CD4-positive, alpha-beta memory T cell (primary cell): ENCODE data around the gene OR6K6. TPM values are rescaled to one million over a fixed set of nuclear protein-coding genes. Genes with fewer than 3 reads are reported as not detected.

Experiments used
- CTCF ChIA-PET: fragments of 350-600 bp; sonication (Branson Sonifier 250); formaldehyde crosslinking; loops from one replicate; lab custom pipeline; 2021; ENCODE audit warnings: inconsistent platforms; ENCODE audit not compliant: partially characterized antibody; lab: Charles Lee
- POLR2A ChIA-PET: fragments of 350-600 bp; sonication (Branson Sonifier 250); formaldehyde crosslinking; loops from one replicate; lab custom pipeline; 2021; ENCODE audit not compliant: partially characterized antibody; lab: Charles Lee
- DNase-seq, 5 donors: peaks; one replicate each; pipeline versions ENCODE4 v3.0.0 to v3.0.0-alpha.2; 2020 to 2022; ENCODE audit warnings: mixed read lengths in 1 of 5
- H3K27ac ChIP-seq: one replicate; pipeline ENCODE4 v1.7.0; 2013; ENCODE audit warnings: low read depth, low read length
- H3K27me3 ChIP-seq: 2 replicates; pipeline ENCODE4 v1.7.0; 2013; ENCODE audit warnings: mild to moderate bottlenecking, low read length, moderate library complexity; ENCODE audit not compliant: insufficient read depth
- H3K36me3 ChIP-seq: 2 replicates; pipeline ENCODE4 v1.7.0; 2013; ENCODE audit warnings: mild to moderate bottlenecking, low read length, moderate library complexity; ENCODE audit not compliant: insufficient read depth
- H3K4me1 ChIP-seq: 2 replicates; pipeline ENCODE4 v1.7.0; 2013; ENCODE audit warnings: mild to moderate bottlenecking, low read length, moderate library complexity; ENCODE audit not compliant: insufficient read depth
- H3K4me3 ChIP-seq, 2 donors: one replicate each; pipeline ENCODE4 v1.7.0; 2013; ENCODE audit warnings: low read length in 2 of 2, mild to moderate bottlenecking in 1 of 2
- H3K9me3 ChIP-seq, 2 donors: one replicate each; pipeline ENCODE4 v1.7.0; 2013; ENCODE audit warnings: low read length in 2 of 2, control low read depth in 1 of 2; ENCODE audit not compliant: control insufficient read depth in 1 of 2
- H3K27ac Mint-ChIP-seq, 7 donors: one replicate each; pipeline ENCODE4 v1.8.0; 2020 to 2021; ENCODE audit warnings: mixed read lengths in 7 of 7, mild to moderate bottlenecking in 6 of 7, inconsistent platforms in 3 of 7, moderate library complexity in 3 of 7
- H3K27me3 Mint-ChIP-seq, 2 donors: one replicate each; pipeline ENCODE4 v1.8.0; 2020 to 2021; ENCODE audit warnings: mixed read lengths in 2 of 2
- H3K36me3 Mint-ChIP-seq, 2 donors: one replicate each; pipeline ENCODE4 v1.8.0; 2020 to 2021; ENCODE audit warnings: mixed read lengths in 2 of 2, inconsistent platforms in 1 of 2, mild to moderate bottlenecking in 1 of 2
- H3K4me1 Mint-ChIP-seq, 4 donors: one replicate each; pipeline ENCODE4 v1.8.0; 2020 to 2021; ENCODE audit warnings: mixed read lengths in 4 of 4, mild to moderate bottlenecking in 1 of 4
- H3K4me3 Mint-ChIP-seq, 8 donors: one replicate each; pipeline ENCODE4 v1.8.0; 2020 to 2021; ENCODE audit warnings: mixed read lengths in 8 of 8, mild to moderate bottlenecking in 7 of 8, moderate library complexity in 6 of 8, inconsistent platforms in 3 of 8
- H3K9me3 Mint-ChIP-seq, 8 donors: one replicate each; pipeline ENCODE4 v1.8.0; 2020 to 2021; ENCODE audit warnings: mixed read lengths in 8 of 8, mild to moderate bottlenecking in 5 of 8, inconsistent platforms in 3 of 8, moderate library complexity in 1 of 8
- intact Hi-C: fragments of 100-400 bp; cut with micrococcal nuclease; formaldehyde crosslinking; loops from one replicate; pipeline ENCODE4 v1.15.1; 2023
- polyA plus RNA-seq, 2 donors: library from polyadenylated mRNA; unstranded; fragments of 300-500 nt; fragmentation: Illumina TruSeq; gene quantifications; one replicate each; pipeline ENCODE4 v1.2.3, GENCODE V29; 2021
- total RNA-seq, 2 experiments: library from RNA; stranded (reverse); gene quantifications; one replicate each; pipeline ENCODE4 v1.2.3, GENCODE V29; 2021

The OR6K6 gene
- total and polyA plus RNA-seq, 4 experiments from 2014 or later = not detected

DNA sequence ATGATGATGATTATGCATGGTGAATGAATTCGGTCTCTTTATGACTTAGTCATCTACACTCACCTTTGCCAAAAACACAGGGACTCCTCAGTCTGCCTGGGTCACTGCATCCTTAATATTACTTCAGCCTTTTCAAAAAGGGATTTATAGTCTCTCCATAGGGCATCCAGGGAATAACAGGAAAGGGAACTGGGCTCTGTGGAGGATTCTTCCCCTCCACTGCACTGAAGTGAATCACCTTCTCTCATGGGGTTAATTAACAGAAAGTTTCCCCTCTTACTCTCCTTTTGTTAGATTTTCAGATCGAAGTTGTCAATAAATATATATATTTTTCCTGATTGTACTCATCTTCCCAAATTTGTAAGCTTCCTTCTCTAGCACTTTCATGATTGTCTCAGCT is 33.9 kb upstream of the OR6K6 start, which contains the start of gene OR6K3:
OR6K3 (minus strand) TSS at position 101 of the 400 bp plus-strand sequence. CDS start 2,605 bp downstream, outside the sequence.
- Histone ChIP-seq H3K4me3 (no peak within 1 kb of the TSS), H3K4me1 (no peaks in the 10 kb centered on the region), H3K27ac (no peak within 1 kb of the TSS), H3K27me3 (no peaks in the 10 kb centered on the region), H3K36me3 (no peaks in the 10 kb centered on the region), H3K9me3 (no peaks in the 10 kb centered on the region)
- no peaks in the 10 kb centered on the region for H3K9me3 Mint-ChIP-seq
- peaks cover 13 to 21% of the 10 kb centered on the region in 2 donors for H3K27me3 Mint-ChIP-seq
- DNase-seq = no peak
- ChIA-PET CTCF (no interaction called here), POLR2A (interaction anchor here (0.6 kb wide), 1 partner anchor 1062 kb away, joined by 3 read pairs; no protein-coding TSS in a partner anchor)
- intact Hi-C loops = no loop called here
- H3K4me3 Mint-ChIP-seq = no peak within 1 kb of the TSS
- no peak within 1 kb of the TSS for H3K27ac Mint-ChIP-seq
- no peaks in the 10 kb centered on the region for H3K4me1 Mint-ChIP-seq
- H3K36me3 Mint-ChIP-seq = no peaks in the 10 kb centered on the region

DNA sequence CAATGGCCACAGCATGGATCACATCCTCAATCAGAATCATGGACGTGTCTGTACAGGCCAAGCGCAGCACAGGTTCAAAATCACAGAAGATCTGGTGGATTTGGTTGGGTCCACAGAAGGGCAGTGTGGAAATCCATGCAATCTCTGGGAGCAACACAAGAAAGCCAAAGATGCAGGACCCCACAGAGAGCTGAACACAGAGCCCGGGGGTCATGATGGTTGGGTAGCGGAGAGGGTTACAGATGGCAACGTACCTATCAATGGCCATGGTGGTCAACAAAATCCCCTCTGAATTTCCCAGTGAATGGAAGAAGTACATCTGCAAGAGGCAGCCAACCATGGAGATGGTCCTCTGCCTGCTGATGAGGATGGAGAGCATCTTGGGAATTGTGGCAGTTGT is 30.1 kb upstream of the OR6K6 start:
- Histone ChIP-seq H3K27ac (no peak overlapping the region), H3K27me3 (no peaks in the 10 kb centered on the region), H3K9me3 (no peaks in the 10 kb centered on the region), H3K4me1 (no peaks in the 10 kb centered on the region), H3K36me3 (no peaks in the 10 kb centered on the region), H3K4me3 (no peak overlapping the region)
- no peaks in the 10 kb centered on the region for H3K9me3 Mint-ChIP-seq
- no peaks in the 10 kb centered on the region for H3K36me3 Mint-ChIP-seq
- no peak overlapping the region for H3K27ac Mint-ChIP-seq
- no peak overlapping the region for H3K4me3 Mint-ChIP-seq
- CTCF ChIA-PET = no interaction called here
- peaks cover 17 to 18% of the 10 kb centered on the region in 2 donors for H3K27me3 Mint-ChIP-seq
- POLR2A ChIA-PET = no interaction called here
- intact Hi-C loops = no loop called here
- DNase-seq = no peak
- H3K4me1 Mint-ChIP-seq = no peaks in the 10 kb centered on the region

DNA sequence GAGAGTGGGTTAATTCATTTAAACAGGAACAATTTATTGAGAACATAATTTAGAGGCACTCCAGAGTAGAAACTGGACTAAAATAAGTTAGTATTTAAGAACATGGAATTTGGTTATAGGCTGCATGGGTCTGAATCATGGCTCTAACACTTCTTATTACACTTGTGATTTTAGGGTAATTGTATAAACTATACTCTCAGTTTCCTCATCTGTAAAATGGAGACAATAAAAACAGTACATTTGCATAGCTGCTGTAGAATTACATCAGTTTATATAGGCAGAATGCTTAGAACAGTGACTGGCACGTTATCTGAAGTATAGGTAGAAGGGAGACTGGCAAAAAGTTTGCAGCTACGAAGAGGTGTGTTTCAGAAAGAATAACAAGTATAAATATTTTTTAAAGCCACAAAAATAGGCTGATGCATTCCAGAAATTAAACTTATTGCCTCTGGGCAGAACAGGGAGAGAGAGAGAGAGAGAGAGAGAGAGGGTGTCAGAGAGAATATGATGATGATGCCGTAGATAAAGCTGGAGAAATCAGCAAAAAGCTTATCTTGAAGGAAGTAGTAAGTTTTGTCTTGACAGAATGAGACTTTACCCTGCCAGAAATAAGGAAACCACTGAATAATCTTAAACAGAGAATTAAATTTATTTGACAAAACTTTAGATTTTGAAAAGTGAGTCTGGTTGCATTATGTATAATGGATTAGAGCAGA is 25.9 kb upstream of the OR6K6 start:
- ChIA-PET CTCF (no interaction called here), POLR2A (no interaction called here)
- no peak overlapping the region for H3K4me3 Mint-ChIP-seq
- Histone ChIP-seq H3K27me3 (peaks cover 2% of the 10 kb centered on the region), H3K4me3 (no peak overlapping the region), H3K36me3 (no peaks in the 10 kb centered on the region), H3K9me3 (no peaks in the 10 kb centered on the region), H3K4me1 (no peaks in the 10 kb centered on the region), H3K27ac (no peak overlapping the region)
- intact Hi-C loops = no loop called here
- peaks cover 8 to 14% of the 10 kb centered on the region in 2 donors for H3K27me3 Mint-ChIP-seq
- peak overlapping the region in 1 of 7 donors; percentile 39 for H3K27ac Mint-ChIP-seq
- H3K36me3 Mint-ChIP-seq = no peaks in the 10 kb centered on the region
- H3K9me3 Mint-ChIP-seq = no peaks in the 10 kb centered on the region
- peaks cover 0 to 4% (median under 1%) of the 10 kb centered on the region in 4 donors for H3K4me1 Mint-ChIP-seq
- DNase-seq = no peak

DNA sequence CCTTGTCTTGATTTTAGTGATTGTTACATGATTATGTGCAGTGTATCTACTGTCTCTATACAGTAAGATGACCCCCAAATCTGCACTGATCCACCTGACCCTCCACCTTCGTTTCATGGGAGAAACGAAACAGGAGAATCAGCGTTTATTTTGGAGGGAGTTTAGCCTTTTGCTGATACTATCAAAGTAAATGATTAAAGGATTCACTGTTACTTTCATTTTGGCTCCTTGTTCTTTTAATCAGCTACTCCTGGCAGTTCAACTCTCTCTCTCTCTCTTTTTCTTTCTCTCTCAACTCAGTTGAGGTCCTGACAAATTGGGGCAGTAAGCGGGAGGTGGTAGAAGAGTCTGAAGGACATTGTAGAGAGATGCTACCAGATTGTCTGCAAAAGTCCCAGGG is 24.1 kb upstream of the OR6K6 start:
- H3K4me3 Mint-ChIP-seq = no peak overlapping the region

DNA sequence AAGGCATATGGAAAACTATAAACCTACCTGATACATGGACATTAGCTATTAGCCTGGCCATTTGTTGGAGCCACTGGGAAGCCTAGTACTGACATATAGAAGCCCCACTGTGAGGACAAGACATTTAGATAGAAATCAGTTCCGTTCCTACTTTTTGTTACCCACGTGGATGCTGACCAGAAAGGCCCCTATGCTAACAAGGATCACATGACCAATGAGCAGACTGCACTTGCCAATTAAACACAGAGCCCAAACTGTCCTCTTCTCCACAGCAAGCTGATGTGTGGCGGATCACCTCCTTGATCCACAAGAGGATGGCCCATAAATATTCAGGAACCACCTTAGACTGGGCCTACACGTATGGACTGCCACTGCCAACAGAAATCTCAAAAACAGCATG is 22.8 kb upstream of the OR6K6 start:
- no peak for DNase-seq
- H3K9me3 ChIP-seq = no peaks in the 10 kb centered on the region
- Mint-ChIP-seq H3K4me1 (peaks cover 0 to 4% (median under 1%) of the 10 kb centered on the region in 4 donors), H3K27me3 (peaks cover 3 to 4% of the 10 kb centered on the region in 2 donors), H3K36me3 (no peaks in the 10 kb centered on the region), H3K27ac (peak overlapping the region in 1 of 7 donors; percentile 8), H3K4me3 (no peak overlapping the region), H3K9me3 (no peaks in the 10 kb centered on the region)
- no peaks in the 10 kb centered on the region for H3K4me1 ChIP-seq
- no peaks in the 10 kb centered on the region for H3K36me3 ChIP-seq
- no peak overlapping the region for H3K4me3 ChIP-seq
- CTCF ChIA-PET = no interaction called here
- peaks cover 3% of the 10 kb centered on the region for H3K27me3 ChIP-seq
- POLR2A ChIA-PET = no interaction called here
- intact Hi-C loops = no loop called here
- H3K27ac ChIP-seq = no peak overlapping the region

More for the DNA sequence above, 24.1 kb upstream of the OR6K6 start:
- no peaks in the 10 kb centered on the region for H3K36me3 Mint-ChIP-seq
- peaks cover 1 to 9% of the 10 kb centered on the region in 2 donors for H3K27me3 Mint-ChIP-seq
- H3K27ac ChIP-seq = no peak overlapping the region
- H3K4me1 Mint-ChIP-seq = peaks cover 0 to 4% (median under 1%) of the 10 kb centered on the region in 4 donors
- H3K27me3 ChIP-seq = peaks cover 3% of the 10 kb centered on the region
- no peak overlapping the region for H3K4me3 ChIP-seq
- H3K9me3 ChIP-seq = no peaks in the 10 kb centered on the region
- H3K36me3 ChIP-seq = no peaks in the 10 kb centered on the region
- ChIA-PET CTCF (no interaction called here), POLR2A (no interaction called here)
- no peaks in the 10 kb centered on the region for H3K9me3 Mint-ChIP-seq
- intact Hi-C loops = no loop called here
- no peak for DNase-seq
- no peaks in the 10 kb centered on the region for H3K4me1 ChIP-seq
- H3K27ac Mint-ChIP-seq = no peak overlapping the region

DNA sequence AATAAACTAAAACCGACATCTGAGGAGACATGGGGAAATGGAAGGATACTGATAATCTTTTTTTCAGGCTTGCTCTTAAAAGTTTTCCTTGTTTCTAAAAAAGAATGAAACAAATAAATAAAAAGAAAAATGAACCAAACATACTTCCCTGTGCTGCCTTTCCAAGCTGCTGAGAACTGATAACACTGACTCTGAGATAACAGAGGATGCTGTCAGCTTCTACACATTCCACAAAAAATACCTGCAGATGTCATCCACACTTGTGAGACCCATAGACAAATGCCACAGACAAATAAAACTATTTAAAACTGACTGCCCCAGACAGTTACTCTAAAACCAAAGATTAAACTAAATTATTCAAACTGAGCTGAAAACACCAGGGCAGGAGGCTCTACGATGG is 22.0 kb upstream of the OR6K6 start:
- Histone ChIP-seq H3K36me3 (no peaks in the 10 kb centered on the region), H3K27ac (no peak overlapping the region), H3K27me3 (peaks cover 3% of the 10 kb centered on the region), H3K9me3 (no peaks in the 10 kb centered on the region), H3K4me1 (no peaks in the 10 kb centered on the region), H3K4me3 (no peak overlapping the region)
- intact Hi-C loops = no loop called here
- POLR2A ChIA-PET = no interaction called here
- DNase-seq = no peak
- Mint-ChIP-seq H3K4me3 (no peak overlapping the region), H3K27ac (no peak overlapping the region), H3K9me3 (no peaks in the 10 kb centered on the region), H3K36me3 (no peaks in the 10 kb centered on the region), H3K27me3 (peaks cover 3 to 4% of the 10 kb centered on the region in 2 donors), H3K4me1 (peaks cover 0 to 4% (median under 1%) of the 10 kb centered on the region in 4 donors)
- CTCF ChIA-PET = no interaction called here

DNA sequence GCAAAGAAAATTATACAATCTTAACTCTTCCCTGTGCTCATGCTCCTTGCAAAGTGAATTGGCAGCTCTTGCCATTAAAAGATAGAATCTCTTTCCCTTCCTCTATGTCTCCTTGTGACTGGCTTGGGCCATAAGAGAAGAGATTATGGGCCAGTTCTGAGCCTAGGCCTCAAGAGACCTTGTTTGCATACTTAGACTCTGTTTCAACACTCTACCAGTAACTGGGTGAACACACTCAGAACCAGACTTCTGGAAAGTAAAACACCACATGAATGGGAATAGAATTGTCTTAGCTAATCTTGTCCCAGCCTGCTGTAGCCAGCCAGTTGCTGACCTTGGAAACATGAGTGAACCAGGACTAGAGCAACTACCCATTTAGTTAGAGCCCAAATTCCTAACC is 18.7 kb upstream of the OR6K6 start:
- no peak for DNase-seq
- no peaks in the 10 kb centered on the region for H3K4me1 Mint-ChIP-seq
- ChIA-PET CTCF (no interaction called here), POLR2A (no interaction called here)
- intact Hi-C loops = no loop called here
- Histone ChIP-seq H3K4me1 (no peaks in the 10 kb centered on the region), H3K27me3 (peaks cover 3% of the 10 kb centered on the region), H3K4me3 (no peak overlapping the region), H3K27ac (no peak overlapping the region), H3K9me3 (no peaks in the 10 kb centered on the region), H3K36me3 (no peaks in the 10 kb centered on the region)
- H3K36me3 Mint-ChIP-seq = no peaks in the 10 kb centered on the region
- no peak overlapping the region for H3K27ac Mint-ChIP-seq
- H3K9me3 Mint-ChIP-seq = no peaks in the 10 kb centered on the region
- H3K27me3 Mint-ChIP-seq = peaks cover 4 to 11% of the 10 kb centered on the region in 2 donors
- no peak overlapping the region for H3K4me3 Mint-ChIP-seq
